PC-9 (cell line): Measurements from ENCODE around the gene YAF2. TPM values are rescaled to one million over a fixed set of nuclear protein-coding genes. Genes with fewer than 3 reads are reported as not detected.
"Not testable (repeated sequence)": the region's sequence is repeated elsewhere in the genome, so short reads cannot be mapped to it uniquely, and the experiment has no call there.

Experiments
- BruUV-seq: library from RNA; stranded (reverse); fragments of 400-500 nt; replicated peaks from 2 replicates; lab custom pipeline; 2021; lab: Mats Ljungman, UMichigan
- CTCF ChIA-PET: fragments of 300-600 bp; sonication (Branson Sonifier 250); formaldehyde crosslinking; loops from one replicate; lab custom pipeline; 2022; ENCODE audit warnings: antibody characterized with exemption; lab: Charles Lee
- POLR2A ChIA-PET: fragments of 300-600 bp; sonication (Branson Sonifier 250); formaldehyde crosslinking; loops from one replicate; lab custom pipeline; 2022; ENCODE audit warnings: antibody characterized with exemption; ENCODE audit not compliant: unreplicated experiment; lab: Charles Lee
- DNase-seq, 2 experiments: peaks; one replicate each; pipeline versions ENCODE4 v3.0.0 to v3.0.0-alpha.2; 2015 to 2022; ENCODE audit warnings: mixed read lengths in 1 of 2
- H2AFZ ChIP-seq: fragments of 200-600 bp; sonication (generic); 2 replicates; pipeline ENCODE4 v1.8.1; 2017; ENCODE audit warnings: antibody characterized with exemption
- H3F3A ChIP-seq: fragments of 200-600 bp; sonication (generic); 2 replicates; pipeline ENCODE4 v1.8.1; 2017; ENCODE audit warnings: antibody characterized with exemption, mild to moderate bottlenecking, low read depth; ENCODE audit not compliant: insufficient read depth
- H3K27ac ChIP-seq: fragments of 200-600 bp; sonication (generic); 2 replicates; pipeline ENCODE4 v1.6.1; 2016; ENCODE audit warnings: mixed run types
- H3K27me3 ChIP-seq: fragments of 200-600 bp; sonication (generic); 2 replicates; pipeline ENCODE4 v1.6.1; 2016; ENCODE audit warnings: low read depth, mixed run types; ENCODE audit not compliant: insufficient read depth
- H3K36me3 ChIP-seq: fragments of 200-600 bp; sonication (generic); 2 replicates; pipeline ENCODE4 v1.6.1; 2016; ENCODE audit warnings: low read depth, mixed run types
- H3K4me1 ChIP-seq: fragments of 200-600 bp; sonication (generic); replicated peaks from 2 replicates; pipeline ENCODE4 v1.6.1; 2016; ENCODE audit warnings: mixed run types; ENCODE audit not compliant: insufficient read depth
- H3K4me2 ChIP-seq: fragments of 200-600 bp; sonication (generic); 2 replicates; pipeline ENCODE4 v1.6.1; 2017; ENCODE audit warnings: mixed run types
- H3K4me3 ChIP-seq: fragments of 200-600 bp; sonication (generic); 2 replicates; pipeline ENCODE4 v1.6.1; 2016; ENCODE audit warnings: mixed run types
- H3K79me2 ChIP-seq: fragments of 200-600 bp; sonication (generic); 2 replicates; pipeline ENCODE4 v1.6.1; 2017; ENCODE audit warnings: low read depth, mixed run types
- H3K9me2 ChIP-seq: fragments of 200-600 bp; sonication (generic); 2 replicates; pipeline ENCODE4 v1.8.1; 2017; ENCODE audit warnings: mild to moderate bottlenecking; ENCODE audit not compliant: insufficient read depth
- H3K9me3 ChIP-seq: fragments of 200-600 bp; sonication (generic); 2 replicates; pipeline ENCODE4 v1.8.1; 2016; ENCODE audit warnings: low read depth; ENCODE audit not compliant: insufficient read depth
- H4K20me1 ChIP-seq: fragments of 200-600 bp; sonication (generic); 2 replicates; pipeline ENCODE4 v1.8.1; 2017; ENCODE audit not compliant: insufficient read depth
- CTCF ChIP-seq: fragments of 200-600 bp; sonication (generic); conservative IDR thresholded peaks from 2 replicates; pipeline ENCODE4 v1.6.1; 2017; ENCODE audit warnings: mixed run types, antibody characterized with exemption, mild to moderate bottlenecking, moderate library complexity
- EZH2 ChIP-seq: fragments of 200-600 bp; sonication (generic); IDR thresholded peaks from 2 replicates; pipeline ENCODE4 v1.8.0; 2017; ENCODE audit warnings: antibody characterized with exemption, low read depth
- intact Hi-C: fragments of 100-400 bp; cut with micrococcal nuclease; formaldehyde crosslinking; loops from one replicate; pipeline ENCODE4 v1.10.0; 2022; ENCODE audit not compliant: unreplicated experiment
- total RNA-seq: library from RNA; stranded (reverse); gene quantifications from 2 replicates; pipeline ENCODE4 v1.2.3, GENCODE V29; 2021

Gene YAF2
- total RNA-seq, 1 experiment from 2014 or later = 11.6 TPM

GRCh38 chr12:42255221-42255865 lies 17.3 kb upstream of the YAF2 start:
- ChIA-PET POLR2A (no interaction called here), CTCF (no interaction called here)
- H3K4me3 ChIP-seq = no peak overlapping the region
- no TSS peak for BruUV-seq
- no peaks in the 10 kb centered on the region for H4K20me1 ChIP-seq
- no peak overlapping the region for H3K27ac ChIP-seq
- H3K36me3 ChIP-seq = no peaks in the 10 kb centered on the region
- DNase-seq = no peak
- no peaks in the 10 kb centered on the region for H3K27me3 ChIP-seq
- no peaks in the 10 kb centered on the region for H3F3A ChIP-seq
- no peak overlapping the region for H2AFZ ChIP-seq
- H3K79me2 ChIP-seq = no peaks in the 10 kb centered on the region
- H3K9me3 ChIP-seq = no peaks in the 10 kb centered on the region
- no peak overlapping the region for H3K4me2 ChIP-seq
- no peaks in the 10 kb centered on the region; the same call in 1 of the 2 replicates for H3K9me2 ChIP-seq
- intact Hi-C loops = no loop called here
- no peaks in the 10 kb centered on the region for H3K4me1 ChIP-seq
- TF ChIP-seq CTCF (no peak), EZH2 (no peak)

- H3K9me2 ChIP-seq, H4K20me1 ChIP-seq, H3F3A ChIP-seq, BruUV-seq, H3K9me3 ChIP-seq, H3K36me3 ChIP-seq, H3K4me1 ChIP-seq, intact Hi-C loops, H2AFZ ChIP-seq, H3K27ac ChIP-seq, H3K4me2 ChIP-seq, POLR2A ChIA-PET, H3K79me2 ChIP-seq, CTCF ChIA-PET, DNase-seq, H3K27me3 ChIP-seq, H3K4me3 ChIP-seq: not testable (repeated sequence)
These were observed 14.6 kb upstream of the YAF2 start for GRCh38 chr12:42252645-42253044.

- BruUV-seq, intact Hi-C loops, H3K79me2 ChIP-seq, H2AFZ ChIP-seq, H3K27me3 ChIP-seq, H4K20me1 ChIP-seq, H3K36me3 ChIP-seq, H3F3A ChIP-seq, CTCF ChIA-PET, H3K27ac ChIP-seq, DNase-seq, POLR2A ChIA-PET, H3K4me3 ChIP-seq, H3K4me2 ChIP-seq, H3K9me3 ChIP-seq, H3K4me1 ChIP-seq, H3K9me2 ChIP-seq: not testable (repeated sequence)
These were observed 11.0 kb upstream of the YAF2 start for GRCh38 chr12:42249033-42249432.

GRCh38 chr12:42240131-42240750 lies 2.2 kb upstream of the YAF2 start:
- Histone ChIP-seq H3K27ac (no peak overlapping the region), H3K79me2 (peaks cover 21% of the 10 kb centered on the region), H3K9me3 (no peaks in the 10 kb centered on the region), H2AFZ (no peak overlapping the region), H3K9me2 (no peaks in the 10 kb centered on the region), H3K4me2 (no peak overlapping the region), H3K27me3 (no peaks in the 10 kb centered on the region), H3K36me3 (no peaks in the 10 kb centered on the region), H3F3A (no peaks in the 10 kb centered on the region), H3K4me3 (no peak overlapping the region), H4K20me1 (no peaks in the 10 kb centered on the region), H3K4me1 (peaks cover 19% of the 10 kb centered on the region)
- no peak for TF ChIP-seq EZH2
- TF ChIP-seq CTCF = no peak
- ChIA-PET CTCF (no interaction called here), POLR2A (no interaction called here)
- DNase-seq = no peak
- intact Hi-C loops = no loop called here
- no TSS peak for BruUV-seq
